ENCODE data around the gene ANKRD28. TPM values are rescaled to one million over a fixed set of nuclear protein-coding genes. Genes with fewer than 3 reads are reported as not detected.

ANKRD28 gene
- 38.8 TPM for polyA plus RNA-seq (2013, experiment 1 of 2)
- 42.1 TPM for polyA plus RNA-seq (2013, experiment 2 of 2)

DNA sequence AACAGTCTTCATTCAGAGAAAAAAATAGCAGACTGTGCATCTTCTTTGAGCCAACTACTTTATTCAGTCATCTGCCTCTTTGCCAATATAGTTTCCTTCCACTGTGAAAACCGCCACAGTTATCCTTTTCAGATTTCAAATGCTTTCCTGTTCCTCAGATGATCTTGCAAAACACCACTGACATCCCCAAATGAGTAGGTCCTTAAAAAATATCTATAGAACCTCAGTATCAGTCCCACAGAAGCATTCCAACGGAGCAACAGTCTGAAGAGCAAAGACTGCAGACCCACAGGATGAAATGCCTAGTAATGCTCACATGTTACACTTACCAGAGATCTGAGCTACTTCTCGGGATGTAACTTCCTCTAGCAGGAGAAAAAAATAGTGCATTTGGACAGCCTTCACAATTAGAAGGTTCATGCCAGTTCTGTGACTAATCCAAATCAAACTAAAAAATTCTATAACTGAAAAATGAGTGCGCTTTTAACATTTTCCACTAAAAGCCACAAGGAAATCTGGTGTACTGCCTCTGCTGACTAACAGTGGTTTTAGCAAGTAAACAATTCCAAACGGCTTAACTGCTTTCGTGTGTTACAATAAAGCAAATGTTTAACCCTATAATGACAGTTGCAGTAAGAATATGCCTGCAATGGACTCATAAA, at the start of gene ANKRD28:
Gene ANKRD28 (minus strand): TSS at position 338 of the 662 bp plus-strand sequence. CDS start 1,458 bp downstream, outside the sequence.
- Histone ChIP-seq H3K27me3 (ENCODE audit: control insufficient read depth in 1 of 2, insufficient read depth in 1 of 2, low read length in 2 of 2) (no peaks in the 10 kb centered on the region), H3K9ac (ENCODE audit: low read length) (peak within 1 kb of the TSS; percentile 99), H3K14ac (ENCODE audit: low read length in 2 of 2) (peak within 1 kb of the TSS in 1 of 2 experiments; percentile 96), H3K79me1 (replicated peaks; ENCODE audit: low read length, poor library complexity, severe bottlenecking) (no peaks in the 10 kb centered on the region), H2AK5ac (ENCODE audit: low read length, severe bottlenecking) (peak within 1 kb of the TSS; percentile 70), H3K4me3 (ENCODE audit: insufficient read depth in 1 of 2, low read depth in 1 of 2, low read length in 2 of 2) (peak within 1 kb of the TSS in 1 of 2 experiments; percentile 89), H2BK12ac (ENCODE audit: low read length in 2 of 2) (peak within 1 kb of the TSS in 1 of 2 experiments; percentile 94), H3K36me3 (ENCODE audit: control insufficient read depth in 1 of 2, insufficient read depth in 2 of 2, low read depth in 1 of 2, low read length in 2 of 2) (peaks cover 0 to 13% of the 10 kb centered on the region in 2 experiments), H4K91ac (ENCODE audit: low read length) (peak within 1 kb of the TSS; percentile 57), H3K27ac (ENCODE audit: low read length, poor library complexity, severe bottlenecking) (peak within 1 kb of the TSS; percentile 99), H3K23ac (ENCODE audit: low read length in 2 of 2) (no peak within 1 kb of the TSS), H2AFZ (ENCODE audit: low read depth, low read length) (no peak within 1 kb of the TSS), H3K4me1 (ENCODE audit: control insufficient read depth, insufficient read depth, low read depth, low read length) (no peaks in the 10 kb centered on the region), H3K9me3 (ENCODE audit: control insufficient read depth, low read length) (no peaks in the 10 kb centered on the region), H4K8ac (ENCODE audit: low read length) (peak within 1 kb of the TSS; percentile 86), H3K4me2 (ENCODE audit: low read length, poor library complexity, severe bottlenecking) (peak within 1 kb of the TSS; percentile 92), H3K18ac (ENCODE audit: low read depth in 1 of 2, low read length in 2 of 2) (peak within 1 kb of the TSS; percentile 91 to 97), H2BK120ac (ENCODE audit: low read depth, low read length) (peak within 1 kb of the TSS; percentile 92), H2BK5ac (ENCODE audit: low read depth, low read length, poor library complexity, severe bottlenecking) (peak within 1 kb of the TSS; percentile 8), H3K4ac (ENCODE audit: low read depth in 1 of 2, low read length in 2 of 2) (peak within 1 kb of the TSS; percentile 66 to 93), H2BK15ac (ENCODE audit: low read depth, poor library complexity, severe bottlenecking) (no peak within 1 kb of the TSS)
- peak; percentile 98 for DNase-seq
- 0% methylated on average over 4 of the region's 6 CpGs for WGBS

GRCh38 chr3:15847239-15847638, 49.5 kb upstream of the ANKRD28 start:
- no peak for DNase-seq
- Histone ChIP-seq H4K91ac (ENCODE audit: low read length) (no peak overlapping the region), H3K9ac (ENCODE audit: low read length) (no peak overlapping the region), H3K23ac (ENCODE audit: low read length in 2 of 2) (no peak overlapping the region), H2BK15ac (ENCODE audit: low read depth, poor library complexity, severe bottlenecking) (no peak overlapping the region), H3K4me3 (ENCODE audit: insufficient read depth in 1 of 2, low read depth in 1 of 2, low read length in 2 of 2) (no peak overlapping the region), H3K4ac (ENCODE audit: low read depth in 1 of 2, low read length in 2 of 2) (no peak overlapping the region), H3K9me3 (ENCODE audit: control insufficient read depth, low read length) (no peaks in the 10 kb centered on the region), H3K79me1 (replicated peaks; ENCODE audit: low read length, poor library complexity, severe bottlenecking) (peaks cover 37% of the 10 kb centered on the region), H3K14ac (ENCODE audit: low read length in 2 of 2) (no peak overlapping the region), H2BK120ac (ENCODE audit: low read depth, low read length) (no peak overlapping the region), H3K4me1 (ENCODE audit: control insufficient read depth, insufficient read depth, low read depth, low read length) (no peaks in the 10 kb centered on the region), H2AFZ (ENCODE audit: low read depth, low read length) (no peak overlapping the region), H2BK12ac (ENCODE audit: low read length in 2 of 2) (no peak overlapping the region), H3K18ac (ENCODE audit: low read depth in 1 of 2, low read length in 2 of 2) (no peak overlapping the region), H2AK5ac (ENCODE audit: low read length, severe bottlenecking) (no peak overlapping the region), H3K4me2 (ENCODE audit: low read length, poor library complexity, severe bottlenecking) (no peak overlapping the region), H2BK5ac (ENCODE audit: low read depth, low read length, poor library complexity, severe bottlenecking) (no peak overlapping the region), H3K36me3 (ENCODE audit: control insufficient read depth in 1 of 2, insufficient read depth in 2 of 2, low read depth in 1 of 2, low read length in 2 of 2) (peaks cover 0 to 9% of the 10 kb centered on the region in 2 experiments), H4K8ac (ENCODE audit: low read length) (no peak overlapping the region), H3K27ac (ENCODE audit: low read length, poor library complexity, severe bottlenecking) (no peak overlapping the region), H3K27me3 (ENCODE audit: control insufficient read depth in 1 of 2, insufficient read depth in 1 of 2, low read length in 2 of 2) (no peaks in the 10 kb centered on the region)

DNA sequence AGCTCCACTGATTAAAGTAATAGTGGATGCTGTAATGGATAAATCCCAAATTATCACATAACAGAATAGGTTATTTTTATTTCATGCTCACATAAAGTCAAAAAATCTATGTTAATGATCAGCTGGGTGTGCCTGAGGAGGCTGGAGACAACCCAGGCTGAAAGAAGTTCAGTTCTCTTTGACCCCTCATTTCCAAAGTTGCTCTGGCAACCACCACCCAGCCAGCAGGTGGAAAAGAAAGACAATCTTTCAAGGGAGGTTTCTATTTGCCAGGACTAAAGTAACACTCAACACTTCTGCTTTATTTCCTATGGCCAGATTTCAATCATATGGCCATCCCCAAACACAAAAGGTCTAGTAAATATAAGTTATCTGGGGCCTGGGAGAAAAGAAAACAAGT, 48.8 kb upstream of the ANKRD28 start:
- Histone ChIP-seq H3K79me1 (replicated peaks; ENCODE audit: low read length, poor library complexity, severe bottlenecking) (peaks cover 36% of the 10 kb centered on the region), H3K36me3 (ENCODE audit: control insufficient read depth in 1 of 2, insufficient read depth in 2 of 2, low read depth in 1 of 2, low read length in 2 of 2) (peaks cover 0 to 9% of the 10 kb centered on the region in 2 experiments), H3K14ac (ENCODE audit: low read length in 2 of 2) (no peak overlapping the region), H3K4me1 (ENCODE audit: control insufficient read depth, insufficient read depth, low read depth, low read length) (no peaks in the 10 kb centered on the region), H3K18ac (ENCODE audit: low read depth in 1 of 2, low read length in 2 of 2) (no peak overlapping the region), H3K9ac (ENCODE audit: low read length) (no peak overlapping the region), H3K4me3 (ENCODE audit: insufficient read depth in 1 of 2, low read depth in 1 of 2, low read length in 2 of 2) (no peak overlapping the region), H2BK5ac (ENCODE audit: low read depth, low read length, poor library complexity, severe bottlenecking) (no peak overlapping the region), H3K9me3 (ENCODE audit: control insufficient read depth, low read length) (no peaks in the 10 kb centered on the region), H2BK120ac (ENCODE audit: low read depth, low read length) (no peak overlapping the region), H3K23ac (ENCODE audit: low read length in 2 of 2) (no peak overlapping the region), H2BK12ac (ENCODE audit: low read length in 2 of 2) (no peak overlapping the region), H4K91ac (ENCODE audit: low read length) (no peak overlapping the region), H3K27ac (ENCODE audit: low read length, poor library complexity, severe bottlenecking) (no peak overlapping the region), H2AFZ (ENCODE audit: low read depth, low read length) (no peak overlapping the region), H3K4me2 (ENCODE audit: low read length, poor library complexity, severe bottlenecking) (no peak overlapping the region), H3K27me3 (ENCODE audit: control insufficient read depth in 1 of 2, insufficient read depth in 1 of 2, low read length in 2 of 2) (no peaks in the 10 kb centered on the region), H2AK5ac (ENCODE audit: low read length, severe bottlenecking) (no peak overlapping the region), H2BK15ac (ENCODE audit: low read depth, poor library complexity, severe bottlenecking) (no peak overlapping the region), H4K8ac (ENCODE audit: low read length) (no peak overlapping the region), H3K4ac (ENCODE audit: low read depth in 1 of 2, low read length in 2 of 2) (no peak overlapping the region)
- DNase-seq = no peak

- peaks cover 35% of the 10 kb centered on the region for H3K79me1 ChIP-seq (replicated peaks; ENCODE audit: low read length, poor library complexity, severe bottlenecking)
- no peak overlapping the region for H2AK5ac ChIP-seq (ENCODE audit: low read length, severe bottlenecking)
- no peak overlapping the region for H2BK15ac ChIP-seq (ENCODE audit: low read depth, poor library complexity, severe bottlenecking)
- no peak overlapping the region for H2BK5ac ChIP-seq (ENCODE audit: low read depth, low read length, poor library complexity, severe bottlenecking)
- no peak overlapping the region for H3K4me3 ChIP-seq (ENCODE audit: insufficient read depth in 1 of 2, low read depth in 1 of 2, low read length in 2 of 2)
- no peaks in the 10 kb centered on the region for H3K4me1 ChIP-seq (ENCODE audit: control insufficient read depth, insufficient read depth, low read depth, low read length)
- H3K9me3 ChIP-seq (ENCODE audit: control insufficient read depth, low read length) = peaks cover under 1% of the 10 kb centered on the region
- no peak overlapping the region for H3K14ac ChIP-seq (ENCODE audit: low read length in 2 of 2)
- H2BK12ac ChIP-seq (ENCODE audit: low read length in 2 of 2) = no peak overlapping the region
- H2BK120ac ChIP-seq (ENCODE audit: low read depth, low read length) = no peak overlapping the region
- H3K27me3 ChIP-seq (ENCODE audit: control insufficient read depth in 1 of 2, insufficient read depth in 1 of 2, low read length in 2 of 2) = no peaks in the 10 kb centered on the region
- H3K27ac ChIP-seq (ENCODE audit: low read length, poor library complexity, severe bottlenecking) = no peak overlapping the region
- no peak overlapping the region for H3K4ac ChIP-seq (ENCODE audit: low read depth in 1 of 2, low read length in 2 of 2)
- H4K91ac ChIP-seq (ENCODE audit: low read length) = no peak overlapping the region
- no peak overlapping the region for H2AFZ ChIP-seq (ENCODE audit: low read depth, low read length)
- 81% methylated on average over 2 of the region's 3 CpGs for WGBS
- no peak overlapping the region for H3K9ac ChIP-seq (ENCODE audit: low read length)
- peaks cover 0 to 3% of the 10 kb centered on the region in 2 experiments for H3K36me3 ChIP-seq (ENCODE audit: control insufficient read depth in 1 of 2, insufficient read depth in 2 of 2, low read depth in 1 of 2, low read length in 2 of 2)
- no peak overlapping the region for H3K4me2 ChIP-seq (ENCODE audit: low read length, poor library complexity, severe bottlenecking)
- H3K18ac ChIP-seq (ENCODE audit: low read depth in 1 of 2, low read length in 2 of 2) = no peak overlapping the region
- no peak overlapping the region for H3K23ac ChIP-seq (ENCODE audit: low read length in 2 of 2)
- DNase-seq = no peak
- no peak overlapping the region for H4K8ac ChIP-seq (ENCODE audit: low read length)
Observed at GRCh38 chr3:15845475-15845874, 47.7 kb upstream of the ANKRD28 start.

Data from mesenchymal stem cell (in vitro differentiated cells and primary cell).